K562 (cell line): ENCODE results near the gene CST5. TPM values are rescaled to one million over a fixed set of nuclear protein-coding genes. Genes with fewer than 3 reads are reported as not detected.

Experiments
- ATAC-seq: fragments of 200-7000 bp; cut with Tn5 transposase; 3 replicates; pipeline ENCODE4 v1.9.1; 2020; ENCODE audit warnings: moderate library complexity
- BruUV-seq: library from RNA; stranded (reverse); fragments of 400-500 nt; replicated peaks from 2 replicates; lab custom pipeline; 2021; lab: Mats Ljungman, UMichigan
- CTCF ChIA-PET: fragments of 300-600 bp; formaldehyde crosslinking; extraction: SDS; loops from one replicate; lab custom pipeline; 2021; ENCODE audit warnings: low intra/inter-chr PET ratio; lab: Yijun Ruan, JAX
- POLR2A ChIA-PET: fragments of 300-600, 350-650 bp; sonication (Branson Sonifier 250); formaldehyde crosslinking; extraction: SDS; loops from one replicate; lab custom pipeline; 2021; ENCODE audit warnings: antibody characterized with exemption, inconsistent platforms; lab: Yijun Ruan, JAX
- DNase-seq, 4 experiments: peaks; one replicate each; pipeline versions ENCODE4 v3.0.0 to v3.0.0-alpha.2; 2011 to 2018; ENCODE audit warnings: low spot score in 3 of 4, mixed read lengths in 3 of 4; ENCODE audit errors: extremely low read depth in 1 of 4
- FAIRE-seq: peaks from 2 replicates; lab custom pipeline; 2011; peaks lifted over from hg19 to GRCh38; lab: Jason Lieb, UNC
- H2AFZ ChIP-seq: 2 replicates; pipeline ENCODE4 v1.6.0; 2011; ENCODE audit warnings: low read depth, low read length, control low read depth, inconsistent platforms
- H3K27ac ChIP-seq: fragments of 200-600 bp; 3 replicates; pipeline ENCODE4 v1.8.0; 2011; ENCODE audit warnings: low read depth, mild to moderate bottlenecking, control low read depth, inconsistent platforms, low read length, moderate library complexity, mixed read lengths; ENCODE audit errors: extremely low read depth
- H3K27me3 ChIP-seq, 2 experiments: fragments of 300-600 bp in 1 of 2; 2 replicates in 1 of 2; 3 replicates in 1 of 2; pipeline versions ENCODE4 v1.6.0 to v1.8.0; 2011; ENCODE audit warnings: inconsistent platforms in 2 of 2, low read length in 2 of 2, mild to moderate bottlenecking in 1 of 2, mixed read lengths in 1 of 2, moderate library complexity in 1 of 2; ENCODE audit not compliant: control insufficient read depth in 2 of 2, insufficient read depth in 2 of 2
- H3K36me3 ChIP-seq: fragments of 300-600 bp; 3 replicates; pipeline ENCODE4 v1.8.0; 2011; ENCODE audit warnings: mild to moderate bottlenecking, low read length, inconsistent platforms; ENCODE audit not compliant: control insufficient read depth, insufficient read depth
- H3K4me1 ChIP-seq, 2 experiments: fragments of 200-600 bp in 1 of 2; replicated peaks in 1 of 2; 2 replicates in 1 of 2; 3 replicates in 1 of 2; pipeline versions ENCODE4 v1.5.1 to v1.8.0; 2011; ENCODE audit warnings: inconsistent platforms in 2 of 2, low read length in 2 of 2, mild to moderate bottlenecking in 1 of 2, mixed read lengths in 1 of 2, moderate library complexity in 1 of 2; ENCODE audit not compliant: control insufficient read depth in 2 of 2, insufficient read depth in 2 of 2
- H3K4me2 ChIP-seq: 2 replicates; pipeline ENCODE4 v1.6.1; 2011; ENCODE audit warnings: low read length, control low read depth, inconsistent platforms, mixed read lengths; ENCODE audit not compliant: insufficient read depth
- H3K4me3 ChIP-seq: fragments of 200-600 bp; sonication (generic), shearing (Covaris generic); 2 replicates; pipeline ENCODE4 v1.5.1; 2016; ENCODE audit warnings: control low read depth, inconsistent platforms
- H3K79me2 ChIP-seq: fragments of 200-600 bp; 3 replicates; pipeline ENCODE4 v1.8.0; 2011; ENCODE audit warnings: low read length, inconsistent platforms; ENCODE audit not compliant: control insufficient read depth, insufficient read depth
- H3K9ac ChIP-seq, 2 experiments: 2 replicates each; pipeline versions ENCODE4 v1.6.0 to v1.6.1; 2011; ENCODE audit warnings: low read depth in 2 of 2, low read length in 2 of 2, control low read depth in 1 of 2, inconsistent platforms in 1 of 2, mild to moderate bottlenecking in 1 of 2, mixed read lengths in 1 of 2; ENCODE audit not compliant: insufficient read depth in 1 of 2
- H3K9me1 ChIP-seq: one replicate; pipeline ENCODE4 v1.6.0; 2011; ENCODE audit warnings: inconsistent platforms, mild to moderate bottlenecking, low read length, moderate library complexity; ENCODE audit not compliant: control insufficient read depth, insufficient read depth
- H3K9me3 ChIP-seq: replicated peaks from 2 replicates; pipeline ENCODE4 v1.5.1; 2011; ENCODE audit warnings: low read depth, low read length, inconsistent platforms; ENCODE audit not compliant: control insufficient read depth, insufficient read depth
- H4K20me1 ChIP-seq: replicated peaks from 2 replicates; pipeline ENCODE4 v1.6.1; 2011; ENCODE audit warnings: low read length, inconsistent platforms, mixed read lengths; ENCODE audit not compliant: control insufficient read depth, insufficient read depth
- ARID4B ChIP-seq: sonication (generic); formaldehyde crosslinking; IDR thresholded peaks from 2 replicates; pipeline ENCODE4 v1.8.0; 2022; ENCODE audit warnings: mild to moderate bottlenecking, missing genetic modification reagents
- CBFA2T2 ChIP-seq: fragments of 450-650 bp; conservative IDR thresholded peaks from 2 replicates; pipeline ENCODE4 v1.6.1; 2017; ENCODE audit warnings: mild to moderate bottlenecking
- ELK1 ChIP-seq: sonication (generic); formaldehyde crosslinking; IDR thresholded peaks from 2 replicates; pipeline ENCODE4 v1.8.1; 2022; ENCODE audit warnings: missing genetic modification reagents
- EWSR1 ChIP-seq: fragments of 450-650 bp; IDR thresholded peaks from 2 replicates; pipeline ENCODE4 v1.6.1; 2018; ENCODE audit warnings: borderline replicate concordance, mild to moderate bottlenecking, low read depth, moderate library complexity; ENCODE audit not compliant: partially characterized antibody
- GMEB1 ChIP-seq: fragments of 250-450 bp; sonication (Bioruptor Pico); IDR thresholded peaks from 2 replicates; pipeline ENCODE4 v1.4.0; 2020; ENCODE audit warnings: mild to moderate bottlenecking
- HOXB6 ChIP-seq: fragments of 250-450 bp; sonication (Bioruptor Pico); IDR thresholded peaks from 2 replicates; pipeline ENCODE4 v1.5.1; 2022; ENCODE audit warnings: mild to moderate bottlenecking, borderline replicate concordance
- KLF6 ChIP-seq: fragments of 250-450 bp; sonication (Bioruptor Pico); IDR thresholded peaks from 2 replicates; pipeline ENCODE4 v1.4.0; 2020; ENCODE audit warnings: mild to moderate bottlenecking, moderate library complexity, borderline replicate concordance
- NELFE ChIP-seq: IDR thresholded peaks from 2 replicates; pipeline ENCODE4 v1.6.1; 2011; ENCODE audit warnings: mild to moderate bottlenecking; ENCODE audit not compliant: insufficient read depth, insufficient read length
- SMAD1 ChIP-seq: fragments of 150-350 bp; IDR thresholded peaks from 2 replicates; pipeline ENCODE4 v1.6.1; 2014; ENCODE audit warnings: low read length, low read depth; ENCODE audit not compliant: partially characterized antibody
- USF1 ChIP-seq: sonication (generic); formaldehyde crosslinking; IDR thresholded peaks from 2 replicates; pipeline ENCODE4 v1.9.0; 2022; ENCODE audit warnings: mild to moderate bottlenecking, missing genetic modification reagents
- ZNF740 ChIP-seq, 3 experiments: fragments of 200-800 bp in 1 of 3; sonication (Bioruptor generic) in 1 of 3; sonication (generic) in 1 of 3; formaldehyde crosslinking in 1 of 3; IDR thresholded peaks; 2 replicates each; pipeline versions ENCODE4 v1.6.1 to v1.8.0; 2016 to 2022; ENCODE audit warnings: mild to moderate bottlenecking in 2 of 3, missing compliant biosample characterization in 2 of 3, missing genetic modification characterization in 2 of 3, missing genetic modification reagents in 1 of 3
- WGBS: fragments of 100-300 bp; shearing (Covaris generic); methylation state at CpG from one replicate; pipeline ENCODE4 v1.1.6; 2016; ENCODE audit warnings: low coverage, mixed read lengths; ENCODE audit not compliant: insufficient coverage; ENCODE audit errors: missing lambda C conversion rate; 5-methylcytosine and 5-hydroxymethylcytosine counted together
- in situ Hi-C: fragments of 300-500 bp; cut with MboI; formaldehyde crosslinking; loops from 4 replicates; pipeline ENCODE4 v1.15.0; 2018; ENCODE audit warnings: inconsistent platforms, mixed read lengths
- intact Hi-C: fragments of 100-400 bp; cut with micrococcal nuclease; formaldehyde crosslinking; loops from 2 replicates; pipeline ENCODE4 v1.14.2; 2022
- polyA plus RNA-seq, 8 experiments: library from polyadenylated mRNA; depleted of rRNA in 4 of 8; stranded (reverse) in 5 of 8; unstranded in 3 of 8; fragments of >200 nt; fragmentation: Nextera tagmentation in 2 of 8; fragmentation: Illumina TruSeq in 1 of 8; extraction: Ambion mirVana in 2 of 8; extraction: Trizol in 1 of 8; gene quantifications; 2 replicates each; pipeline versions ENCODE4 v1.2.1 to v1.2.3, GENCODE V29; 2011 to 2014; ENCODE audit warnings: inconsistent platforms in 1 of 8, missing spikeins in 1 of 8
- total RNA-seq, 7 experiments: library from RNA; depleted of rRNA in 6 of 7; stranded (reverse); fragments of >200 nt in 6 of 7; fragmentation: Illumina TruSeq in 2 of 7; extraction: Trizol in 2 of 7; gene quantifications; 2 replicates each; pipeline versions ENCODE4 v1.2.1 to v1.2.3, GENCODE V29; 2011 to 2021; ENCODE audit warnings: low replicate concordance in 1 of 7

Gene CST5
- total and polyA plus RNA-seq, 9 of the 15 experiments (the other 6 are each of a cell fraction or from before 2014, with no cell fraction given), result not detected

DNA sequence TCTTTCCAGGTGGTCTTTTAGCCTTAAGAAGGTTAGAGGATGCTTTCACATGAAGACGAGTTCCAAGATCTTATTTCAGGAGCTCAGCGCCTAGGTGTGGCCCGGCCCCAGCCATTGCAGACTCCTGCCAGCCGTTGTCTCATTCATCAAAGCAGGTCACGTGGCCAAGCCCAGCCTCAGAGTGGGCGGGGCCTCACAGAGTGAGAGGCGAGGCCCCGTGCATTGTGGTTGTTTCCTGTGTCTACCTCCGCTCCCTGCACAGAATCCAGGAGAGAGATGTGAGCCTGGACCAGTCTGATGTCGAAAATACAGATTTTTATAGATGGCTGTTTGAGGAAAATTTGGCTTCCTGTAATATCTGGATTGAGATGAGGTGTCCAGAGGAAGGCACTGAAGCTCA is 49.2 kb upstream of the CST5 start:
- WGBS, result 6% methylated on average over 7 of the region's 10 CpGs
- BruUV-seq, result no TSS peak
- no peak for FAIRE-seq
- H3K4me3 ChIP-seq, result no peak overlapping the region
- intact Hi-C loops, result no loop called here
- no peaks in the 10 kb centered on the region for H3K79me2 ChIP-seq
- no peaks in the 10 kb centered on the region; a peak in 1 of 5 replicates for H3K4me1 ChIP-seq
- H3K27me3 ChIP-seq, result no peaks in the 10 kb centered on the region
- POLR2A ChIA-PET, result no interaction called here
- no peaks in the 10 kb centered on the region for H3K9me1 ChIP-seq
- CTCF ChIA-PET, result no interaction called here
- peak overlapping the region; percentile 32; the same call in 1 of the 2 replicates for H3K4me2 ChIP-seq
- no peak overlapping the region for H3K9ac ChIP-seq
- H3K36me3 ChIP-seq, result no peaks in the 10 kb centered on the region
- peak; percentile 97 for ATAC-seq
- peak; percentile 44 to 62 (median 58) for DNase-seq
- peak overlapping the region; percentile 26 for H2AFZ ChIP-seq
- no peak overlapping the region for H3K27ac ChIP-seq
- H3K9me3 ChIP-seq, result no peaks in the 10 kb centered on the region
- no peaks in the 10 kb centered on the region for H4K20me1 ChIP-seq
- in situ Hi-C loops, result no loop called here
- TF ChIP-seq GMEB1 (CRISPR knock-in tag) (no peak), ARID4B (CRISPR knock-in tag) (no peak), ELK1 (CRISPR knock-in tag) (no peak), CBFA2T2 (peak; percentile 29; the same call in 1 of the 2 replicates), USF1 (CRISPR knock-in tag) (peak; percentile 44), KLF6 (CRISPR knock-in tag) (no peak), HOXB6 (no peak), ZNF740 (CRISPR knock-in tag; IDR thresholded peaks at IDR 0.05) (no peak), ZNF740 (tag; IDR thresholded peaks at IDR 0.05) (no peak), EWSR1 (no peak), SMAD1 (no peak), NELFE (no peak)
